GM15510 (cell line): Measurements from ENCODE around the gene EDEM2.

Source experiments
- POLR2A ChIP-seq: IDR thresholded peaks from 3 replicates; pipeline ENCODE4 v1.6.1; 2011; ENCODE audit warnings: borderline replicate concordance; ENCODE audit not compliant: insufficient read length; ENCODE audit errors: extremely low read depth

The EDEM2 gene

GRCh38 chr20:35108921-35109320 is 38.2 kb downstream of the EDEM2 start:
- no peak for TF ChIP-seq POLR2A

GRCh38 chr20:35106827-35107380 is 40.2 kb downstream of the EDEM2 start:
- TF ChIP-seq POLR2A: no peak

- TF ChIP-seq POLR2A: no peak
Observed at GRCh38 chr20:35104685-35105295, 42.3 kb downstream of the EDEM2 start.

GRCh38 chr20:35101620-35102019 is 45.5 kb downstream of the EDEM2 start:
- TF ChIP-seq POLR2A: no peak

DNA sequence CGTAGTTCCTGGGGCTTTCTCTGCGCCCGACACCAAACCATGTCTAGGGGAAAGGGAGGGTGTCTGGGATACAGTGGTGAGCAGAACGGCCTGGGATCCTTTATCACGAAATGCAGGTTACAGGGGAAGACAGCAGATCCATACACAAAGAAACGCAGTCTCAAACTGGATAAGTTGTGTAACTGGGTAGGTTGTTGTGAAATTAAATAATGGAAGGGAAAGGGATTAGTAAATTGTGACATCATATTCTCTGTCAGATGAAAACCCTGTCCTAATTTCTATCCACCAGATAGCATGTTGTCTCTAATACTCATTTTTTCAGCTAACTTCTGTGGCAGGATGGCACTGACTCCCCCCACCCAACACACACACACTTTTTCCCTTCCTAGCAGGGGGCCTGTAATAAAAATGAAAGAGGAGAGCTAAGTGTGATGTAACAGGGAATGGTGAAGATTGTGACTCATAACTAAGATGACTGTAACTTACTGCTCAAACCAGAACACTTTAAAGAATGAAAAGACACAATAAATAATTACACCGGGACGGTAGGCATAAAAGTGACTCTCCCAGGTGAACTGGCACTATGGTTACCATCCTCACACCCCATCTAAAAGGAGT is 53.8 kb downstream of the EDEM2 start:
- TF ChIP-seq POLR2A: no peak

DNA sequence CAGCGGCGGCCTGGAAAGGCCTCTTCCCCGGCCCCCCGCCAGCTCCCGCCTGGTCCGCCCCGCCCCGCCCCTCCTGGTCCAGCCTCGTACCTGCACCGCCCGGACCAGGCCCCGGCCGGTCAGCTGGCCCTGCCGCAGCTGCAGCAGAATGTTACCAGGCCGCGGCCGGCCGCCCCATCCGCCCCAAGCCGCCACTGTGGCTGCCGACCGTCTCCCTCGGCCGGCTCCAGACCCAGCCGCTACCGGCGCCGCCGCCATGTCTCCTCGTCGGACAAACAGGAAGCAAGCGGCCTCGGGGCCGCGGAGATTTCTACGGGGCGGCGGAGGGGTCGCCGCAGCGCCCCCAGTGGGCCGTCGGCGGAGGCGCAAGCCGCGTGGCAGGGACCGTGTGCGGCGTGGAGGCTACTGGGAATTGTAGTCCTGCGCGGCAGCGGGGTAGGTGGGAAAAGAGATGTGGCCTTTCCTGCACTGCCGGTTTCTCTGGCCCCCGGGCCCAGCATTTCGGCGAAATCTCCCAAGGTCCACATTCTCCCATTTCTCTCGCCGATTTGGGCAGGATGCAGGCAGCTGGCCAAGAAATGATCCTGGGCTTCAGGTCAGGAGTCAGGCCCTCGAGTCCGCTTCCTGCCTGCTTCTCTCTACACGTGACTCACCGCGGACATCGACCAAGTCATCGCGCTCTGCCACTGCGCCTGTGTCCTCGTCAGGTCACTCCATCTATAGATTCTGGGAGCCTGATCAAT is 54.4 kb downstream of the EDEM2 start, which contains the start of gene TRPC4AP:
TSS of gene TRPC4AP (minus strand) at position 284 of the 743 bp plus-strand sequence. CDS start at position 258, 26 bp downstream.
- TF ChIP-seq POLR2A: peak; percentile 88

DNA sequence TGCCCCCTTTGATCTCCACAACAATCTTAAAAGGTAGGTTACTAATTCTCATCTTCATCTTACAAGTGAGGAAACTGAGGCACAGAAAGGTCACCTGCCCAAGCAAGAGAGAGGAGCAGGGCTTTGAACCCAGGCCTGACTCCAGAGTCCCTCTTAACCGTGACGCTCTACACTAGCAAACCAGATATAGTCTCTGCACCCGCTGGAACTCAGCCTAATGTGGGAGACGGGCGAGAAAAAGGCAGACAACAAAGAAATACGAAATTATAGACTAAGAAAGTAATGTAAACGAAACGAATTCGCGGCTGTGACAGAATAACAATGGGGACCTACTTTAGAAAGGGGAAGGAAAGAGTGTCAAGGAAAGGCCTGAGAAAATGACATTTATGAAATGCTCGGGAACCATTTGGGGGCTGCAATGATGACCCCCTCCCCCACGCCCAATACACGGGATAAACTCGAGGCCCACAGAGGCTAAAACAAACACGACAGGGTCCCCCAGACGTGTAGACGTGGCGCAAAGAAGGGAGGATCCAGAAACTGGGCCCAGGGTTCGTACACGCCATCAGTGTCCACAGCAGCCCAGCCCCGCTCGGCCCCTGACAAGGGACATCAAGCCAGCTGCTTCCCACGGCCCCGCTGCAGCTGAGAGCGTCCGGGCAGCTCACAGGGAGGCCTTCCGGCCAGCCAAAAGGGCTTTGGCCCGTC is 55.2 kb downstream of the EDEM2 start:
- no peak for TF ChIP-seq POLR2A

GRCh38 chr20:35088231-35089145 is 58.6 kb downstream of the EDEM2 start:
- TF ChIP-seq POLR2A: no peak

DNA sequence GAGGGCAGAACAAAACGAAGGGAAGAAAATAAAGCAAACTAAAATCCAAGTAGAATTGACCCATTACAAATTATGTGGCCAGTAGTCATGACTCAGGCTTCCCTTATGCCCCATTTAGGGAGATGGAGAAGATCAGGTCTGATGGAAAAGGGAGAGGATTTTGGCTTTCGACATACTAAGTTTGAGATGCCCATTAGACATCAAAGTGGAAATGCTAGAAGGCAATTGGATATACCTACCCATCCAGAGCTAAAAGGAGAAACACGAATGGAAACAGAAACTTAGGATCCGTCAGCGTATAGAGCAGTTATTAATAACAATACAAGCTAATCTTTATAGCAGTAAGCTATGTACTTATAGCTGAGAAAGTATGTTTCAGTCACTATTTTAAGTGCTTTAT is 59.3 kb downstream of the EDEM2 start:
- TF ChIP-seq POLR2A: no peak

- TF ChIP-seq POLR2A: no peak
Observed at GRCh38 chr20:35087355-35087754, 59.8 kb downstream of the EDEM2 start.

GRCh38 chr20:35085477-35086225 is 61.5 kb downstream of the EDEM2 start:
- TF ChIP-seq POLR2A: no peak

DNA sequence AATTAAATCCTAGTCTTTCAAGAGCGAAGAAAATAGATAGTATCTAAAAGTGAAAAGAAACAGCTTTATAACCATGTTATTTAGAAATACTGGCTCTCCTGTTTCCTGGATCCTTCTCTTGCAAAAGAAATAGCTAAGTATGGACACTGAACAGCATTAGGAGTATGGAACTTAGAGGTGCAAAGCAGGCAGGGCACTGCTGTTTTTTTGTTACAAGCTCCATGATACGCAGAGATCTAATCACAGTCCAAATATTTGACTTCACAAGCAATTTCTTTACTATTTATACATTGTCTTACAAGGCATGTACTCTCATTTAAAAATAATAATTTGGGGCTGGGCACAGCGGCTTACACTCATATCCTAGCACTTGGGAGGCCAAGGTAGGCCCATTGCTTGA is 62.1 kb downstream of the EDEM2 start:
- TF ChIP-seq POLR2A: no peak

DNA sequence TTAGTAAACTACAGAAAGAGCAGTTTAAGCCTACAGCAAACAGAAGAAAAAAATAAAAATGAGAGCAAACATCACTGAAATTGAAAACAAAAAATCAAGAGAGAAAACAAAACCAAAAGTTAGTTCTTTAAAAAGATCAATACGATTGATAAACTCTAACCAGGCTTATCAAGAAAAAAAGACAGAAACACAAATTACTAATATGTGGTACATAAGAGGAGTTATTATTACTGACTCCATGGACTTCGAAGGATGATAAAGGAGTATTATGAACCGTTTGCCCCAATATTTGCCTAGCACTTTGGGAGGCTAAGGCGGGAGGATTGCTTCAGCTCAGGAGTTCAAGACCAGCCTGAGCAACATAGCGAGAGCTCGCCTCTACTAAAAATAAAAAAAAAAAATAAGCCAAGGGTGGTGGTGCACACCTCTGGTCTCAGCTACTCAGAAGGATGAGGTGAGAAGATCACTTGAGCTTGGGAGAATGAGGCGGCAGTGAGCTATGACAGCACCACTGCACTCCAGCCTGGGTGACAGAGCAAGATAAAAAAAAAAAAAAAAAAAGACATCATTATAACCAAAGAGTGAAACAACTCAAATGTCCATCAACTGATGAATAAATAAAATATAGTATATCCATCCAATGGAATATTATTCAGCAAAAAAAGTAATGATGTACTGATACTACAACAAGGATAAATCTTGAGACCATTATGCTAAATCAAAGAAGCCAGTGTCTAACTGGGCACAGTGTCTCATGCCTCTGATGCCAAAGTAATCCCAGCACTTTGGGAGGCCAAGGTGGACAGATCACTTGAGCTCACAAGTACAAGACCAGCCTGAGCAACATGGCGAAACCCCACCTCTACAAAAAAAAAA is 67.4 kb downstream of the EDEM2 start:
- TF ChIP-seq POLR2A: no peak

DNA sequence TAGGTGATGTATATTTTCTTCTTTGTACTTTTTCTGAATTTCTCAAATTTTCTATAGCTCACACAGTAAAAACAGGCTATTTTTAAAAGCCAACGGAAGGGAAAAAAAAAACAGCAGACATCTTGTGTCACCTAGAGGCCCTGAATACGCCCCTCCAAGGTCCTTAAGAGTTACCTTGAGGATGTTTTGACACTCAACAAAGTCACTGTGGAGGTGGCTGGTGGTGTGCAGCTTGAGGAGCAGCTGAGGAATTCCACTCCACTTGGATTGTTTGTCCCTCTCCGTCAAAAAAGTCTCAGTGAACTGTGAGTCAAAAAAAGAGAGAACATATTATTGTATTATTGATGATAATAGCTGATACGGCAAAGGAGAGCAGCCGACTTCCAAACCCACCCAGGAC is 69.3 kb downstream of the EDEM2 start:
- TF ChIP-seq POLR2A: no peak
